C1 segment of cervical spinal cord (tissue), 14 donors: ENCODE measurements around the gene CDKAL1.

Experiments used
- DNase-seq, 14 donors: peaks; one replicate each; lab custom pipeline; 2025; lab: John Stamatoyannopoulos, UW

Gene CDKAL1

GRCh38 chr6:20873425-20874190 lies 339.4 kb downstream of the CDKAL1 start:
- no peak for DNase-seq

- DNase-seq = no peak
These were observed 341.2 kb downstream of the CDKAL1 start for GRCh38 chr6:20875369-20875963.

- no peak for DNase-seq
These were observed 341.8 kb downstream of the CDKAL1 start for GRCh38 chr6:20876036-20876435.

- no peak for DNase-seq
These were observed 342.3 kb downstream of the CDKAL1 start for GRCh38 chr6:20876561-20876960.

- no peak for DNase-seq
These were observed 343.0 kb downstream of the CDKAL1 start for GRCh38 chr6:20877008-20877937.

GRCh38 chr6:20879121-20879520 lies 344.9 kb downstream of the CDKAL1 start:
- DNase-seq = no peak

GRCh38 chr6:20879526-20879925 lies 345.3 kb downstream of the CDKAL1 start:
- DNase-seq = no peak

- DNase-seq = no peak
These were observed 347.1 kb downstream of the CDKAL1 start for GRCh38 chr6:20881365-20881764.

GRCh38 chr6:20882014-20882413 lies 347.8 kb downstream of the CDKAL1 start:
- DNase-seq = no peak

- DNase-seq = no peak
These were observed 350.8 kb downstream of the CDKAL1 start for GRCh38 chr6:20885076-20885475.

- DNase-seq = no peak
These were observed 356.9 kb downstream of the CDKAL1 start for GRCh38 chr6:20891161-20891560.

- DNase-seq = no peak
These were observed 358.1 kb downstream of the CDKAL1 start for GRCh38 chr6:20892365-20892764.

GRCh38 chr6:20893412-20893811 lies 359.2 kb downstream of the CDKAL1 start:
- no peak for DNase-seq

GRCh38 chr6:20900389-20901160 lies 366.3 kb downstream of the CDKAL1 start:
- no peak for DNase-seq

- DNase-seq = no peak
These were observed 371.1 kb downstream of the CDKAL1 start for GRCh38 chr6:20905377-20905776.

GRCh38 chr6:20906945-20907344 lies 372.7 kb downstream of the CDKAL1 start:
- DNase-seq = no peak

GRCh38 chr6:20907486-20908071 lies 373.3 kb downstream of the CDKAL1 start:
- DNase-seq = no peak

GRCh38 chr6:20909621-20910020 lies 375.4 kb downstream of the CDKAL1 start:
- DNase-seq = no peak

GRCh38 chr6:20911712-20912111 lies 377.5 kb downstream of the CDKAL1 start:
- DNase-seq = no peak

- no peak for DNase-seq
These were observed 380.9 kb downstream of the CDKAL1 start for GRCh38 chr6:20915156-20915555.

GRCh38 chr6:20915626-20916025 lies 381.4 kb downstream of the CDKAL1 start:
- DNase-seq = no peak
